H9 (cell line): Measurements from ENCODE around the gene GNA12. TPM values are rescaled to one million over a fixed set of nuclear protein-coding genes. Genes with fewer than 3 reads are reported as not detected.

ENCODE experiments used
- DNase-seq: peaks from one replicate; pipeline ENCODE4 v3.0.0-alpha.2; 2017
- H2AFZ ChIP-seq: one replicate; pipeline ENCODE4 v1.6.1; 2013; ENCODE audit warnings: mild to moderate bottlenecking, low read length, control low read depth, moderate library complexity
- H2AK5ac ChIP-seq: 2 replicates; pipeline ENCODE4 v1.6.1; 2013; ENCODE audit warnings: low read length, control low read depth, mixed read lengths; ENCODE audit not compliant: insufficient read length
- H2BK120ac ChIP-seq: one replicate; pipeline ENCODE4 v1.6.1; 2013; ENCODE audit warnings: low read depth, mild to moderate bottlenecking, low read length, control low read depth, inconsistent platforms; ENCODE audit not compliant: poor library complexity, severe bottlenecking
- H2BK12ac ChIP-seq: 2 replicates; pipeline ENCODE4 v1.6.1; 2013; ENCODE audit warnings: low read length, control low read depth, mixed read lengths, low read depth; ENCODE audit not compliant: insufficient read length
- H2BK15ac ChIP-seq: 2 replicates; pipeline ENCODE4 v1.6.1; 2013; ENCODE audit warnings: low read depth, low read length, control low read depth
- H2BK20ac ChIP-seq: one replicate; pipeline ENCODE4 v1.6.1; 2013; ENCODE audit warnings: low read depth, mild to moderate bottlenecking, low read length, control low read depth, inconsistent platforms; ENCODE audit not compliant: poor library complexity, severe bottlenecking
- H2BK5ac ChIP-seq: 2 replicates; pipeline ENCODE4 v1.6.1; 2013; ENCODE audit warnings: low read length, control low read depth, mixed read lengths; ENCODE audit not compliant: insufficient read length
- H3K14ac ChIP-seq: 2 replicates; pipeline ENCODE4 v1.6.1; 2013; ENCODE audit warnings: low read length, control low read depth; ENCODE audit not compliant: insufficient read depth
- H3K18ac ChIP-seq: 2 replicates; pipeline ENCODE4 v1.6.1; 2013; ENCODE audit warnings: low read depth, mild to moderate bottlenecking, mixed read lengths, low read length, control low read depth; ENCODE audit not compliant: insufficient read length
- H3K23ac ChIP-seq: 2 replicates; pipeline ENCODE4 v1.6.1; 2013; ENCODE audit warnings: low read length, control low read depth, mixed read lengths, low read depth; ENCODE audit not compliant: insufficient read length
- H3K23me2 ChIP-seq: 2 replicates; pipeline ENCODE4 v1.6.1; 2013; ENCODE audit warnings: low read depth, mild to moderate bottlenecking, mixed read lengths, low read length, control low read depth; ENCODE audit not compliant: insufficient read length, poor library complexity, severe bottlenecking
- H3K27ac ChIP-seq: 2 replicates; pipeline ENCODE4 v1.5.1; 2013; ENCODE audit warnings: low read length, control low read depth, mixed read lengths, low read depth; ENCODE audit not compliant: insufficient read length
- H3K27me3 ChIP-seq: 2 replicates; pipeline ENCODE4 v1.6.1; 2013; ENCODE audit warnings: low read length, control low read depth, inconsistent platforms; ENCODE audit not compliant: insufficient read depth
- H3K4ac ChIP-seq: 2 replicates; pipeline ENCODE4 v1.6.1; 2013; ENCODE audit warnings: low read depth, mild to moderate bottlenecking, control low read depth, inconsistent platforms, low read length, moderate library complexity
- H3K4me1 ChIP-seq: 2 replicates; pipeline ENCODE4 v1.6.1; 2013; ENCODE audit warnings: low read length, control low read depth, inconsistent platforms; ENCODE audit not compliant: insufficient read depth
- H3K4me2 ChIP-seq: 2 replicates; pipeline ENCODE4 v1.6.1; 2013; ENCODE audit warnings: low read length, control low read depth, mixed read lengths; ENCODE audit not compliant: insufficient read length, insufficient read depth
- H3K56ac ChIP-seq: 2 replicates; pipeline ENCODE4 v1.6.1; 2013; ENCODE audit warnings: low read depth, mild to moderate bottlenecking, mixed read lengths, low read length, control low read depth; ENCODE audit not compliant: insufficient read length
- H3K79me1 ChIP-seq: 2 replicates; pipeline ENCODE4 v1.6.1; 2013; ENCODE audit warnings: low read depth, mild to moderate bottlenecking, moderate library complexity, low read length, control low read depth, inconsistent platforms; ENCODE audit not compliant: insufficient read depth, poor library complexity, severe bottlenecking
- H3K79me2 ChIP-seq: 2 replicates; pipeline ENCODE4 v1.6.1; 2013; ENCODE audit warnings: low read length, control low read depth, inconsistent platforms; ENCODE audit not compliant: insufficient read depth
- H3K9ac ChIP-seq: 2 replicates; pipeline ENCODE4 v1.6.1; 2013; ENCODE audit warnings: low read length, control low read depth, mixed read lengths; ENCODE audit not compliant: insufficient read length; ENCODE audit errors: extremely low read depth
- H3K9me3 ChIP-seq: one replicate; pipeline ENCODE4 v1.6.1; 2013; ENCODE audit warnings: low read depth, low read length, inconsistent platforms; ENCODE audit not compliant: control insufficient read depth
- H3T11ph ChIP-seq: one replicate; pipeline ENCODE4 v1.6.1; 2013; ENCODE audit warnings: mild to moderate bottlenecking, low read length, control low read depth, inconsistent platforms
- H4K20me1 ChIP-seq: one replicate; pipeline ENCODE4 v1.6.1; 2013; ENCODE audit not compliant: control insufficient read depth, insufficient read length, insufficient read depth
- H4K5ac ChIP-seq: 2 replicates; pipeline ENCODE4 v1.6.1; 2013; ENCODE audit warnings: low read depth, mild to moderate bottlenecking, mixed read lengths, low read length, control low read depth; ENCODE audit not compliant: insufficient read length
- H4K8ac ChIP-seq: replicated peaks from 2 replicates; pipeline ENCODE4 v1.6.1; 2013; ENCODE audit warnings: low read length, control low read depth, mixed read lengths, low read depth; ENCODE audit not compliant: insufficient read length
- H4K91ac ChIP-seq: 2 replicates; pipeline ENCODE4 v1.6.1; 2013; ENCODE audit warnings: low read depth, mild to moderate bottlenecking, moderate library complexity, mixed read lengths, low read length, control low read depth; ENCODE audit not compliant: insufficient read length
- H3K27ac Mint-ChIP-seq, 3 experiments: 2 replicates in 2 of 3; 3 replicates in 1 of 3; pipeline ENCODE4 v1.8.0; 2020 to 2021; ENCODE audit warnings: mixed read lengths in 3 of 3, mild to moderate bottlenecking in 1 of 3, moderate library complexity in 1 of 3
- H3K27me3 Mint-ChIP-seq: 2 replicates; pipeline ENCODE4 v1.8.0; 2021; ENCODE audit warnings: low read depth, mild to moderate bottlenecking, moderate library complexity, mixed read lengths
- H3K36me3 Mint-ChIP-seq, 3 experiments: 2 replicates in 2 of 3; 3 replicates in 1 of 3; pipeline ENCODE4 v1.8.0; 2020 to 2021; ENCODE audit warnings: low read depth in 3 of 3, mixed read lengths in 3 of 3; ENCODE audit not compliant: insufficient read depth in 1 of 3
- H3K4me1 Mint-ChIP-seq, 2 experiments: 2 replicates each; pipeline ENCODE4 v1.8.0; 2020; ENCODE audit warnings: mixed read lengths in 2 of 2
- H3K4me3 Mint-ChIP-seq, 2 experiments: 2 replicates in 1 of 2; 3 replicates in 1 of 2; pipeline ENCODE4 v1.8.0; 2020 to 2021; ENCODE audit warnings: mild to moderate bottlenecking in 2 of 2, mixed read lengths in 2 of 2, moderate library complexity in 1 of 2
- H3K9me3 Mint-ChIP-seq, 2 experiments: 2 replicates in 1 of 2; 3 replicates in 1 of 2; pipeline ENCODE4 v1.8.0; 2020; ENCODE audit warnings: mild to moderate bottlenecking in 2 of 2, mixed read lengths in 2 of 2, moderate library complexity in 1 of 2
- CTCF ChIP-seq: fragments of 200-600 bp; sonication (generic); conservative IDR thresholded peaks from 3 replicates; pipeline ENCODE4 v1.8.0; 2021; ENCODE audit warnings: antibody characterized with exemption, mild to moderate bottlenecking
- whole genome bisulfite sequencing: extraction: QIAGEN DNeasy Blood & Tissue Kit; methylation state at CpG from one replicate; pipeline ENCODE4 v1.1.7; 2013; ENCODE audit warnings: missing lambda C conversion rate, low lambda C conversion rate, mixed read lengths; ENCODE audit not compliant: insufficient read length; ENCODE audit errors: extremely low coverage; 5-methylcytosine and 5-hydroxymethylcytosine counted together
- total RNA-seq: library from RNA; stranded (reverse); gene quantifications from 2 replicates; pipeline ENCODE4 v1.2.1, GENCODE V29; 2021

Gene GNA12
- total RNA-seq, 1 experiment from 2014 or later, result 60.2 TPM

GRCh38 chr7:2826771-2827170 is 17.3 kb downstream of the GNA12 start:
- Histone ChIP-seq H4K91ac (no peak overlapping the region), H2BK12ac (no peak overlapping the region), H4K8ac (no peak overlapping the region), H3K14ac (no peak overlapping the region), H2BK15ac (no peak overlapping the region), H2AK5ac (no peak overlapping the region), H3K9me3 (no peaks in the 10 kb centered on the region), H3K4me2 (no peak overlapping the region), H3K27ac (peak overlapping the region; percentile 98), H3K23me2 (no peaks in the 10 kb centered on the region), H3K23ac (no peak overlapping the region), H3K79me1 (peaks cover 3% of the 10 kb centered on the region), H3K27me3 (no peaks in the 10 kb centered on the region), H2AFZ (no peak overlapping the region), H3K4ac (no peak overlapping the region), H4K20me1 (no peaks in the 10 kb centered on the region), H3K56ac (no peak overlapping the region), H2BK20ac (no peak overlapping the region), H3K9ac (no peak overlapping the region), H3T11ph (no peak overlapping the region), H2BK120ac (no peak overlapping the region), H3K4me1 (peaks cover 34% of the 10 kb centered on the region; the same call in 1 of the 2 replicates), H3K79me2 (peaks cover 25% of the 10 kb centered on the region; the same call in 1 of the 2 replicates), H3K18ac (no peak overlapping the region), H4K5ac (no peak overlapping the region), H2BK5ac (no peak overlapping the region)
- H3K27ac Mint-ChIP-seq, result peak overlapping the region; percentile 83 to 95 (median 90); a peak in 6 of 7 replicates
- no CpG with 5 or more reads among the region's 2 CpGs for WGBS
- H3K27me3 Mint-ChIP-seq, result no peaks in the 10 kb centered on the region
- H3K9me3 Mint-ChIP-seq, result no peaks in the 10 kb centered on the region; a peak in 1 of 5 replicates
- peaks cover 14 to 18% (median 17%) of the 10 kb centered on the region in 3 experiments for H3K36me3 Mint-ChIP-seq
- H3K4me3 Mint-ChIP-seq, result no peak overlapping the region
- no peak for DNase-seq
- peaks cover 70 to 77% of the 10 kb centered on the region in 2 experiments for H3K4me1 Mint-ChIP-seq
- TF ChIP-seq CTCF, result no peak
